GM21529 (cell line): Measurements from ENCODE around the gene DPH5.
"Not testable (repeated sequence)": the region's sequence is repeated elsewhere in the genome, so short reads cannot be mapped to it uniquely, and the experiment has no call there.

Experiments used
- ATAC-seq: cut with Tn5 transposase; IDR thresholded peaks from one replicate; pipeline ENCODE4 v1.9.1; 2021; ENCODE audit not compliant: unreplicated experiment

Gene DPH5

GRCh38 chr1:100989306-100990077, 36.1 kb downstream of the DPH5 start:
- ATAC-seq: no peak

GRCh38 chr1:100988121-100988520, 37.5 kb downstream of the DPH5 start:
- no peak for ATAC-seq

GRCh38 chr1:100982793-100983192, 42.8 kb downstream of the DPH5 start:
- ATAC-seq: no peak

- no peak for ATAC-seq
Observed at GRCh38 chr1:100979631-100980030, 46.0 kb downstream of the DPH5 start.

- no peak for ATAC-seq
Observed at GRCh38 chr1:100976936-100977335, 48.6 kb downstream of the DPH5 start.

- no peak for ATAC-seq
Observed at GRCh38 chr1:100972185-100972584, 53.4 kb downstream of the DPH5 start.

GRCh38 chr1:100971021-100971420, 54.6 kb downstream of the DPH5 start:
- ATAC-seq: no peak

- no peak for ATAC-seq
Observed at GRCh38 chr1:100969327-100969726, 56.3 kb downstream of the DPH5 start.

GRCh38 chr1:100968621-100969020, 57.0 kb downstream of the DPH5 start:
- no peak for ATAC-seq

GRCh38 chr1:100960098-100960497, 65.5 kb downstream of the DPH5 start:
- no peak for ATAC-seq

GRCh38 chr1:100959502-100960060, 66.0 kb downstream of the DPH5 start:
- ATAC-seq: no peak

GRCh38 chr1:100955322-100955721, 70.3 kb downstream of the DPH5 start:
- ATAC-seq: no peak

- ATAC-seq: no peak
Observed at GRCh38 chr1:100953960-100954730, 71.4 kb downstream of the DPH5 start.

GRCh38 chr1:100952970-100953369, 72.6 kb downstream of the DPH5 start:
- not testable (repeated sequence) for ATAC-seq

- ATAC-seq: no peak
Observed at GRCh38 chr1:100952104-100952745, 73.4 kb downstream of the DPH5 start.

- no peak for ATAC-seq
Observed at GRCh38 chr1:100950781-100951180, 74.8 kb downstream of the DPH5 start.

GRCh38 chr1:100950337-100950736, 75.2 kb downstream of the DPH5 start:
- ATAC-seq: no peak

GRCh38 chr1:100949515-100950158, 75.9 kb downstream of the DPH5 start:
- ATAC-seq: peak; percentile 83

- not testable (repeated sequence) for ATAC-seq
Observed at GRCh38 chr1:100948721-100949405, 76.7 kb downstream of the DPH5 start.

- not testable (repeated sequence) for ATAC-seq
Observed at GRCh38 chr1:100947816-100948215, 77.8 kb downstream of the DPH5 start.
